GM23248 (cell line): ENCODE measurements around the gene ACACB. TPM values are rescaled to one million over a fixed set of nuclear protein-coding genes. Genes with fewer than 3 reads are reported as not detected.

ENCODE experiments used
- DNase-seq: peaks from one replicate; pipeline ENCODE4 v3.0.0-alpha.2; 2015
- H2AFZ ChIP-seq: fragments of 200-600 bp; sonication (generic); 2 replicates; pipeline ENCODE4 v1.6.1; 2016; ENCODE audit warnings: antibody characterized with exemption
- H3F3A ChIP-seq: fragments of 200-600 bp; sonication (generic); 2 replicates; pipeline ENCODE4 v1.6.1; 2016; ENCODE audit warnings: mild to moderate bottlenecking, antibody characterized with exemption, mixed run types; ENCODE audit not compliant: insufficient read depth
- H3K27ac ChIP-seq: fragments of 200-600 bp; sonication (generic); 2 replicates; pipeline ENCODE4 v1.5.1; 2016; ENCODE audit warnings: mild to moderate bottlenecking
- H3K27me3 ChIP-seq: fragments of 200-600 bp; sonication (generic); replicated peaks from 2 replicates; pipeline ENCODE4 v1.6.1; 2016; ENCODE audit warnings: mild to moderate bottlenecking; ENCODE audit not compliant: insufficient read depth
- H3K36me3 ChIP-seq: fragments of 200-600 bp; sonication (generic); 2 replicates; pipeline ENCODE4 v1.6.1; 2016; ENCODE audit warnings: low read depth, mild to moderate bottlenecking
- H3K4me1 ChIP-seq: fragments of 200-600 bp; sonication (generic); 2 replicates; pipeline ENCODE4 v1.6.1; 2016; ENCODE audit warnings: mild to moderate bottlenecking; ENCODE audit not compliant: insufficient read depth
- H3K4me2 ChIP-seq: fragments of 200-600 bp; sonication (generic); one replicate; pipeline ENCODE4 v1.6.1; 2016; ENCODE audit warnings: mild to moderate bottlenecking; ENCODE audit not compliant: unreplicated experiment
- H3K4me3 ChIP-seq: fragments of 200-600 bp; sonication (generic); 2 replicates; pipeline ENCODE4 v1.5.1; 2016; ENCODE audit warnings: mild to moderate bottlenecking
- H3K79me2 ChIP-seq: fragments of 200-600 bp; sonication (generic); 2 replicates; pipeline ENCODE4 v1.6.1; 2016; ENCODE audit warnings: mild to moderate bottlenecking; ENCODE audit not compliant: insufficient read depth
- H3K9ac ChIP-seq: fragments of 200-600 bp; sonication (generic); 2 replicates; pipeline ENCODE4 v1.6.1; 2016; ENCODE audit warnings: mild to moderate bottlenecking
- H3K9me2 ChIP-seq: fragments of 200-600 bp; sonication (generic); 2 replicates; pipeline ENCODE4 v1.6.1; 2016; ENCODE audit warnings: mixed run types, mild to moderate bottlenecking, moderate library complexity; ENCODE audit not compliant: insufficient read depth
- H3K9me3 ChIP-seq: fragments of 200-600 bp; sonication (generic); one replicate; pipeline ENCODE4 v1.6.1; 2017; ENCODE audit warnings: low read depth
- H4K20me1 ChIP-seq: fragments of 200-600 bp; sonication (generic); 2 replicates; pipeline ENCODE4 v1.6.0; 2016; ENCODE audit not compliant: insufficient read depth
- EZH2 ChIP-seq: fragments of 200-600 bp; sonication (generic); IDR thresholded peaks from 2 replicates; pipeline ENCODE4 v1.6.1; 2018; ENCODE audit warnings: antibody characterized with exemption, mild to moderate bottlenecking; ENCODE audit not compliant: insufficient read depth, poor library complexity, severe bottlenecking
- EZH2phosphoT487 ChIP-seq: fragments of 200-600 bp; sonication (generic); IDR thresholded peaks from 2 replicates; pipeline ENCODE4 v1.6.1; 2018; ENCODE audit warnings: antibody characterized with exemption, moderate library complexity, mild to moderate bottlenecking, low read depth; ENCODE audit not compliant: insufficient read depth
- WGBS, 2 experiments: methylation state at CpG; one replicate each; pipeline ENCODE4 v1.1.6; 2015 to 2017; ENCODE audit warnings: low lambda C conversion rate in 2 of 2, low coverage in 1 of 2; ENCODE audit errors: missing lambda C conversion rate in 2 of 2; 5-methylcytosine and 5-hydroxymethylcytosine counted together
- in situ Hi-C: fragments of 300-500 bp; cut with MboI; formaldehyde crosslinking; loops from 2 replicates; pipeline ENCODE4 v1.15.0; 2020
- polyA plus RNA-seq: library from polyadenylated mRNA; unstranded; fragments of >200 nt; fragmentation: Nextera tagmentation; extraction: Ambion mirVana; gene quantifications from 2 replicates; pipeline ENCODE4 v1.2.1, GENCODE V29; 2016
- total RNA-seq: library from RNA; depleted of rRNA; stranded (reverse); fragments of >200 nt; shearing (Covaris generic); gene quantifications from 2 replicates; pipeline ENCODE4 v1.2.3, GENCODE V29; 2014

ACACB gene
- total and polyA plus RNA-seq, 2 experiments from 2014 or later, result 0.66 to 4.1 TPM

DNA sequence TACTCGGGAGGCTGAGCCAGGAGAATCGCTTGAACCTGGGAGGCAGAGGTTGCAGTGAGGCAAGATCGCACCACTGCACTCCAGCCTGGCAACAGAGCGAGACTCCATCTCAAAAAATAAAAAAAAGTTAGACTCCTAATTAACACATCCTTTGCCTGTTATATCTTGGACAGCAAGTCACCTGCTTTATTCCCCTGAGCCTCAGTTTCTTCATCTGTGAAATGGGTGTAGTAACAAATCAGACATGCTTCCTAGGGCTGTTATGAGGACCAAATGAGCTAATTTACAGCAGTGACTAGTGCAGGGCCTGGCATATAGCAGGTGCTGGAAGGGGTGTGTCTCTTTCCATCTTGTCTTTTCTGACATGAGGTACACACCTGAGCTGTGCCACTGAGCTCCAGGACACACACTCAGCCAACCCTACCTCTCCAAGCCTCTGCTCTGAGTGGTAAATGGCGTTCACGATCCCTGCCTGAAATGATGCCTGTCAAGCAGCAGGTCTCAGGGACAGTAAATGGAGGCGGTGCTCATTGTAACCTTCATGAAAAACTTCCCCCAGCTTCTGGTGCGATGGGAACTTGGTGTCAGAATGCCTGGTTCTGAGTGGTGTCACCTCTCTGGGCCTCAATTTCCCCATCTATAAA lies 161.0 kb downstream of the ACACB start:
- Histone ChIP-seq H3K36me3 (no peaks in the 10 kb centered on the region), H3K27ac (no peak overlapping the region), H3K9ac (no peak overlapping the region), H3F3A (no peaks in the 10 kb centered on the region), H3K9me2 (no peaks in the 10 kb centered on the region), H4K20me1 (no peaks in the 10 kb centered on the region), H3K4me2 (no peak overlapping the region), H2AFZ (no peak overlapping the region), H3K9me3 (no peaks in the 10 kb centered on the region), H3K79me2 (no peaks in the 10 kb centered on the region), H3K4me3 (no peak overlapping the region), H3K27me3 (peaks cover 13% of the 10 kb centered on the region; the same call in 1 of the 2 replicates), H3K4me1 (no peaks in the 10 kb centered on the region)
- 70 to 74% methylated on average over 8 of the region's 8 CpGs for WGBS, 2 experiments
- in situ Hi-C loops, result no loop called here
- TF ChIP-seq EZH2phosphoT487 (no peak), EZH2 (no peak)
- no peak for DNase-seq

- Histone ChIP-seq H4K20me1 (no peaks in the 10 kb centered on the region), H3K36me3 (no peaks in the 10 kb centered on the region), H3F3A (no peaks in the 10 kb centered on the region), H2AFZ (no peak overlapping the region), H3K4me1 (no peaks in the 10 kb centered on the region), H3K79me2 (no peaks in the 10 kb centered on the region), H3K4me2 (no peak overlapping the region), H3K27ac (no peak overlapping the region), H3K9ac (no peak overlapping the region), H3K27me3 (peaks cover 13% of the 10 kb centered on the region; the same call in 1 of the 2 replicates), H3K9me2 (no peaks in the 10 kb centered on the region), H3K9me3 (no peaks in the 10 kb centered on the region), H3K4me3 (no peak overlapping the region)
- DNase-seq, result peak; percentile 40
- in situ Hi-C loops, result no loop called here
- 10 to 12% methylated on average over 15 of the region's 15 CpGs for WGBS, 2 experiments
- TF ChIP-seq EZH2phosphoT487, result no peak
- TF ChIP-seq EZH2, result no peak
Observed at GRCh38 chr12:109277899-109278762, 161.7 kb downstream of the ACACB start.

DNA sequence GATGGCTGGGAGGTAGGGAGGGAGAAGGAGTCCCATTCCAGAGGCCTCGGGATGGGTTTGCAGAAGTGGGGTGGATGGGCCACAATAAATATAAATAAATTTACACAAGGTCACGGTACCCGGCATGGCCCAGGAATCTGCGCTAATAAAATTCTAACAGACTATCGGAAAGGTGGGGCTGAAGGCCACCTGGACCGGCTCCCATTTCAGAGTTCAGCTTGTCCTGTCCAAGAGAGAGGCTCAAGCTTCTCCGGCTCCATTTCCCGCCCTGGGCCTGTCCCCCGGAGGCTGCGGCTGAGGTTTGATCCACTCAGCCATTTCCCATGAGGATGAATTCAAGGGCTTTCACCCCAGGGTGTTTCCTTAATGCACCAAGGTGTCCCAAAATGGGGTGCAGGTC lies 162.5 kb downstream of the ACACB start:
- DNase-seq, result no peak
- WGBS, 2 experiments, result 23 to 24% methylated on average over 10 of the region's 10 CpGs
- H3K27ac ChIP-seq, result no peak overlapping the region

DNA sequence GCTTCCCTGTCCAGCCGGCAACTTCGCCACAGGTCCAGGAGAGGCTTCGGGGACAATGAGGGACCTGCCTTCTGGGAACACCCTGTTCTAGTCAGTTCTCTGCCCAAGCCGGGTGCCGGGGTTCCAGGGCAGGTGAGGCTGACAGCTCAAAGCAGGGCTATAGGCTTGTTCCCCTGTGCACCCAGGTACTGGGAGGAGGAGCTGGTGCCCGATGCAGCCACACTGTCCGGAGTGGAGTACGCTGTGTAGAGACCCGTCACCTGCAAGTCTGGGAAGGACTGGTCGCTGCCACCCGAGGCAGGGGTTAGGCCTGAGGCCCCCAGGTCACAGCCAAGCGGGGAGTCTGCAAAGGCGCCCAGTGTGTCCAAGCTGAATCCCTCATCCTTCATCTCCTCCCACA lies 163.1 kb downstream of the ACACB start:
- H3K4me1 ChIP-seq, result no peaks in the 10 kb centered on the region
- peaks cover 9% of the 10 kb centered on the region; the same call in 1 of the 2 replicates for H3K27me3 ChIP-seq
- no peaks in the 10 kb centered on the region for H3K79me2 ChIP-seq
- no peak overlapping the region for H2AFZ ChIP-seq
- no peaks in the 10 kb centered on the region for H3F3A ChIP-seq
- no peak overlapping the region for H3K4me2 ChIP-seq
- no peaks in the 10 kb centered on the region for H3K36me3 ChIP-seq
- H3K27ac ChIP-seq, result no peak overlapping the region
- no peak overlapping the region for H3K9ac ChIP-seq
- no peak overlapping the region for H3K4me3 ChIP-seq
- no peaks in the 10 kb centered on the region for H3K9me2 ChIP-seq
- H3K9me3 ChIP-seq, result no peaks in the 10 kb centered on the region
- WGBS, 2 experiments, result 86 to 88% methylated on average over 12 to 13 of the region's 13 CpGs
- no peak for TF ChIP-seq EZH2
- TF ChIP-seq EZH2phosphoT487, result no peak
- in situ Hi-C loops, result no loop called here
- no peak for DNase-seq
- H4K20me1 ChIP-seq, result no peaks in the 10 kb centered on the region

More for the DNA sequence above, 162.5 kb downstream of the ACACB start:
- Histone ChIP-seq H3K4me3 (no peak overlapping the region), H4K20me1 (no peaks in the 10 kb centered on the region), H3K79me2 (no peaks in the 10 kb centered on the region), H3K36me3 (no peaks in the 10 kb centered on the region), H2AFZ (no peak overlapping the region), H3K9ac (no peak overlapping the region), H3K9me2 (no peaks in the 10 kb centered on the region), H3K27me3 (peaks cover 13% of the 10 kb centered on the region; the same call in 1 of the 2 replicates), H3K9me3 (no peaks in the 10 kb centered on the region), H3F3A (no peaks in the 10 kb centered on the region), H3K4me2 (no peak overlapping the region), H3K4me1 (no peaks in the 10 kb centered on the region)
- TF ChIP-seq EZH2 (no peak), EZH2phosphoT487 (no peak)
- in situ Hi-C loops, result no loop called here
